OCI-LY1 (cell line): ENCODE measurements around the gene MLLT3.

Source experiments
- H2AFZ ChIP-seq: fragments of 200-600 bp; sonication (generic), shearing (Covaris generic); 2 replicates; pipeline ENCODE4 v1.6.0; 2014; ENCODE audit warnings: antibody characterized with exemption, mild to moderate bottlenecking, low read length
- H3F3A ChIP-seq: fragments of 200-600 bp; sonication (generic), shearing (Covaris generic); 2 replicates; pipeline ENCODE4 v1.6.0; 2014; ENCODE audit warnings: mild to moderate bottlenecking, antibody characterized with exemption, low read length, moderate library complexity; ENCODE audit not compliant: insufficient read depth
- H3K27ac ChIP-seq: fragments of 200-600 bp; sonication (generic); 2 replicates; pipeline ENCODE4 v1.5.1; 2014; ENCODE audit warnings: low read length, mixed run types, mild to moderate bottlenecking, low read depth; ENCODE audit not compliant: poor library complexity, severe bottlenecking
- H3K27me3 ChIP-seq: fragments of 200-600 bp; sonication (generic); 2 replicates; pipeline ENCODE4 v1.6.0; 2014; ENCODE audit warnings: antibody characterized with exemption, mild to moderate bottlenecking, low read length, moderate library complexity; ENCODE audit not compliant: insufficient read depth
- H3K36me3 ChIP-seq: fragments of 200-600 bp; sonication (generic); 2 replicates; pipeline ENCODE4 v1.6.1; 2014; ENCODE audit warnings: mild to moderate bottlenecking, antibody characterized with exemption, low read length, moderate library complexity, mixed read lengths; ENCODE audit not compliant: insufficient read depth
- H3K4me1 ChIP-seq: fragments of 200-600 bp; sonication (generic); 2 replicates; pipeline ENCODE4 v1.5.1; 2014; ENCODE audit warnings: mild to moderate bottlenecking, low read length, moderate library complexity; ENCODE audit not compliant: insufficient read depth, severe bottlenecking
- H3K4me2 ChIP-seq: fragments of 200-600 bp; sonication (generic), shearing (Covaris generic); 2 replicates; pipeline ENCODE4 v1.6.1; 2014; ENCODE audit warnings: low read length
- H3K4me3 ChIP-seq: fragments of 200-600 bp; sonication (generic); 2 replicates; pipeline ENCODE4 v1.5.1; 2014; ENCODE audit warnings: low read length, low read depth, mild to moderate bottlenecking, mixed read lengths; ENCODE audit not compliant: poor library complexity, severe bottlenecking
- H3K79me2 ChIP-seq: fragments of 200-600 bp; shearing (Covaris generic); 2 replicates; pipeline ENCODE4 v1.6.1; 2016; ENCODE audit warnings: mixed run types, low read length, mixed read lengths; ENCODE audit not compliant: insufficient read depth
- H3K9ac ChIP-seq: fragments of 200-600 bp; sonication (generic), shearing (Covaris generic); 2 replicates; pipeline ENCODE4 v1.6.1; 2014; ENCODE audit warnings: mild to moderate bottlenecking, low read length, mixed read lengths
- H3K9me2 ChIP-seq: fragments of 200-600 bp; sonication (generic), shearing (Covaris generic); 2 replicates; pipeline ENCODE4 v1.6.1; 2014; ENCODE audit warnings: low read depth, mild to moderate bottlenecking, low read length, mixed read lengths
- H3K9me3 ChIP-seq: fragments of 200-600 bp; shearing (Covaris generic); 2 replicates; pipeline ENCODE4 v1.6.1; 2014; ENCODE audit warnings: low read length, mixed read lengths
- H4K20me1 ChIP-seq: fragments of 200-600 bp; sonication (generic), shearing (Covaris generic); 2 replicates; pipeline ENCODE4 v1.6.0; 2016; ENCODE audit warnings: mild to moderate bottlenecking, low read length; ENCODE audit not compliant: insufficient read depth
- CTCF ChIP-seq: fragments of 200-600 bp; sonication (generic), shearing (Covaris generic); IDR thresholded peaks from 2 replicates; pipeline ENCODE4 v1.5.1; 2017; ENCODE audit warnings: mild to moderate bottlenecking, antibody characterized with exemption, low read length, moderate library complexity, mixed read lengths
- EZH2 ChIP-seq: fragments of 200-600 bp; sonication (generic), shearing (Covaris generic); IDR thresholded peaks from 2 replicates; pipeline ENCODE4 v1.8.0; 2017; ENCODE audit warnings: borderline replicate concordance, mixed run types, mild to moderate bottlenecking, antibody characterized with exemption, low read length, moderate library complexity, mixed read lengths

Gene MLLT3

GRCh38 chr9:20508242-20508641 lies 114.1 kb downstream of the MLLT3 start:
- Histone ChIP-seq H3K4me3 (no peak overlapping the region), H3K9me2 (no peaks in the 10 kb centered on the region), H3F3A (no peaks in the 10 kb centered on the region), H3K4me2 (no peak overlapping the region), H3K9ac (no peak overlapping the region), H3K36me3 (no peaks in the 10 kb centered on the region), H4K20me1 (no peaks in the 10 kb centered on the region), H3K4me1 (no peaks in the 10 kb centered on the region), H3K9me3 (no peaks in the 10 kb centered on the region), H3K79me2 (no peaks in the 10 kb centered on the region), H2AFZ (no peak overlapping the region), H3K27ac (no peak overlapping the region), H3K27me3 (no peaks in the 10 kb centered on the region)
- TF ChIP-seq EZH2 (no peak), CTCF (no peak)

- no peak overlapping the region for H3K4me3 ChIP-seq
- TF ChIP-seq EZH2: no peak
- TF ChIP-seq CTCF: no peak
- H3F3A ChIP-seq: no peaks in the 10 kb centered on the region
- no peaks in the 10 kb centered on the region for H3K4me1 ChIP-seq
- H3K9me3 ChIP-seq: no peaks in the 10 kb centered on the region
- H3K9me2 ChIP-seq: no peaks in the 10 kb centered on the region
- H3K36me3 ChIP-seq: no peaks in the 10 kb centered on the region
- no peaks in the 10 kb centered on the region for H3K79me2 ChIP-seq
- no peak overlapping the region for H3K4me2 ChIP-seq
- no peak overlapping the region for H2AFZ ChIP-seq
- no peaks in the 10 kb centered on the region for H3K27me3 ChIP-seq
- no peak overlapping the region for H3K27ac ChIP-seq
- H4K20me1 ChIP-seq: no peaks in the 10 kb centered on the region
- H3K9ac ChIP-seq: no peak overlapping the region
Measured at GRCh38 chr9:20507431-20507830, 114.9 kb downstream of the MLLT3 start.

- no peaks in the 10 kb centered on the region for H3K9me2 ChIP-seq
- no peak overlapping the region for H3K9ac ChIP-seq
- no peaks in the 10 kb centered on the region for H4K20me1 ChIP-seq
- no peaks in the 10 kb centered on the region for H3F3A ChIP-seq
- H3K4me3 ChIP-seq: no peak overlapping the region
- no peaks in the 10 kb centered on the region for H3K27me3 ChIP-seq
- no peaks in the 10 kb centered on the region for H3K4me1 ChIP-seq
- H2AFZ ChIP-seq: no peak overlapping the region
- H3K27ac ChIP-seq: no peak overlapping the region
- TF ChIP-seq EZH2 (no peak), CTCF (no peak)
- no peaks in the 10 kb centered on the region for H3K36me3 ChIP-seq
- no peak overlapping the region for H3K4me2 ChIP-seq
- no peaks in the 10 kb centered on the region for H3K9me3 ChIP-seq
- H3K79me2 ChIP-seq: no peaks in the 10 kb centered on the region
Measured at GRCh38 chr9:20506099-20506900, 116.0 kb downstream of the MLLT3 start.
